Right lobe of liver (tissue), 6 donors: ENCODE results near the gene ERC2. TPM values are rescaled to one million over a fixed set of nuclear protein-coding genes. Genes with fewer than 3 reads are reported as not detected.

ENCODE experiments used
- ATAC-seq, 4 donors: fragments of 200-7000 bp; cut with Tn5 transposase; one replicate each; pipeline ENCODE4 v1.9.1; 2020; ENCODE audit warnings: mild to moderate bottlenecking in 4 of 4, moderate library complexity in 4 of 4
- DNase-seq, 3 donors: peaks; one replicate each; pipeline ENCODE4 v3.0.0-alpha.2; 2020
- H3K27ac ChIP-seq, 3 donors: fragments of 200-600 bp; one replicate each; pipeline ENCODE4 v1.8.0; 2022
- H3K27me3 ChIP-seq, 2 donors: fragments of 200-600 bp; one replicate each; pipeline ENCODE4 v1.8.0; 2022
- H3K36me3 ChIP-seq, 4 donors: fragments of 200-600 bp; sonication (generic) in 1 of 4; one replicate each; pipeline versions ENCODE4 v1.5.1 to v1.8.0; 2017 to 2022; ENCODE audit warnings: control low read depth in 1 of 4
- H3K4me1 ChIP-seq, 4 donors: fragments of 200-600 bp; sonication (generic) in 1 of 4; one replicate each; pipeline versions ENCODE4 v1.5.1 to v1.8.0; 2017 to 2022; ENCODE audit warnings: control low read depth in 1 of 4
- H3K4me3 ChIP-seq, 3 donors: fragments of 200-600 bp; one replicate each; pipeline ENCODE4 v1.8.0; 2022
- H3K9me3 ChIP-seq, 4 donors: fragments of 200-600 bp; sonication (generic) in 1 of 4; one replicate each; pipeline versions ENCODE4 v1.5.1 to v1.8.0; 2017 to 2022; ENCODE audit warnings: control low read depth in 1 of 4
- POLR2A ChIP-seq: fragments of 450-650 bp; IDR thresholded peaks from one replicate; pipeline ENCODE4 v1.6.1; 2017; ENCODE audit warnings: antibody characterized with exemption, mild to moderate bottlenecking
- WGBS: methylation state at CpG from one replicate; pipeline ENCODE4 v1.1.6; 2018; ENCODE audit warnings: low coverage, low lambda C conversion rate; ENCODE audit not compliant: insufficient coverage; ENCODE audit errors: missing lambda C conversion rate; 5-methylcytosine and 5-hydroxymethylcytosine counted together
- intact Hi-C, 2 donors: fragments of 100-400 bp; cut with DNase I; formaldehyde crosslinking; loops; one replicate each; pipeline versions ENCODE4 v1.11.2 to v1.14.1; 2022
- total RNA-seq, 6 experiments: library from RNA; depleted of rRNA in 2 of 6; stranded (reverse); fragments of >200 nt in 2 of 6; fragmentation: NEBNext Ultra II Directional in 3 of 6; extraction: Animal tissue kit (Norgen Biotek cat#: 25700) in 3 of 6; gene quantifications; one replicate each; pipeline versions ENCODE4 v1.1.0 to v1.2.4, GENCODE V29; 2016 to 2023
- TF ChIP-seq, protein P1 (sequence below), 4 donors: fragments of 200-600 bp in 3 of 4; fragments of 450-650 bp in 1 of 4; IDR thresholded peaks; one replicate each; pipeline versions ENCODE4 v1.5.1 to v1.8.0; 2016 to 2022; ENCODE audit warnings: antibody characterized with exemption in 4 of 4, mild to moderate bottlenecking in 2 of 4
- donor health status: DM: no; HTN: yes; CAD: no.
- donor health status: DM: no; HTN: no; CAD: no.
- donor health status: DM: no; HTN: no; CAD: no.
- donor health status: DM: no; HTN: yes; CAD: no.
- donor health status: DM: no; HTN: yes; CAD: no.

ERC2 gene
- total RNA-seq, 6 experiments from 2014 or later: not detected

DNA sequence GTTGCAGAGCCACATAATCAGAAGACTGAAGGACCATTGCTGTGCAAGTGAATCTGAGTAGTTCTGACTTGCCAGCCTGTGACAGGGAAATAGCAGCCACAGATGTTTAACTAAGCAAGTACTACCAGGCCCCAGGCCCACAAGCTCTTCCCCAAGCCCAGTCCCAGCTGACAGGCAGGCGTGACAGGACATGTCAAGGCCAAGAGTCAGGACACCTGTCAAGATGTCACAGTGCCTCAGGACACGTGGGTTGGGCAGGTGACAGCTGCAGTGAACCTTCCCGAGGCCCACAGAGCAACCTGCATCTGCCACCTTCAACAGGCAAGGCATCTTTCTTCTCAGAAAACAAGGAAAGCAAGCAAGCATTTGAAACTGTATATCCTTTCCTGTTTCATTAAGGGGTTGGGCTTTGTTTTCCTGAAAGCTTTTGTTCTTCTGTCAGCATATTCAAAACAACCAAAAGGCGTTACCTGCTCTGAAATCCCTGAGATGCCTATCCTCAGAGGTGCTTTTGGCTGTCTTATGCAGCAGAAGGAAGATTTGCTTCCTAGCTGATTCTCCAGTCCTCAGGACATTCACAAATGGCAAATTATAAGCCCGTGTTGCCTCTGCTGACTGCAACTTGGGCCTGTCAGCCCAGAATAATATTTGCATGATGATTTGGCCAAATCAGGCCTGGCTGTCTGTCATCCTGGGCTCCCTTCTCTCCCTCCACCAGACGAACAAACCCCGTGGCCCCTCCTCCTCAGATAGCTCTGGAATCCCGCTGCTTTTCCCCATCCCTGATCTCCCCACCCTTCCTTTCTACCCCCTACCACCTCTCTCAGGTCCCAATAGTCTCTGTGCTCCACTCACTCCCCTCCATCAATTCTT is 809.3 kb downstream of the ERC2 start:
- WGBS: 74% methylated on average over 5 of the region's 8 CpGs
- ATAC-seq (no peak), DNase-seq (no peak)
- no peak overlapping the region for H3K4me3 ChIP-seq
- no peaks in the 10 kb centered on the region for H3K27me3 ChIP-seq
- no peak overlapping the region for H3K27ac ChIP-seq
- intact Hi-C loops: no loop called here
- TF ChIP-seq, protein P1, sequence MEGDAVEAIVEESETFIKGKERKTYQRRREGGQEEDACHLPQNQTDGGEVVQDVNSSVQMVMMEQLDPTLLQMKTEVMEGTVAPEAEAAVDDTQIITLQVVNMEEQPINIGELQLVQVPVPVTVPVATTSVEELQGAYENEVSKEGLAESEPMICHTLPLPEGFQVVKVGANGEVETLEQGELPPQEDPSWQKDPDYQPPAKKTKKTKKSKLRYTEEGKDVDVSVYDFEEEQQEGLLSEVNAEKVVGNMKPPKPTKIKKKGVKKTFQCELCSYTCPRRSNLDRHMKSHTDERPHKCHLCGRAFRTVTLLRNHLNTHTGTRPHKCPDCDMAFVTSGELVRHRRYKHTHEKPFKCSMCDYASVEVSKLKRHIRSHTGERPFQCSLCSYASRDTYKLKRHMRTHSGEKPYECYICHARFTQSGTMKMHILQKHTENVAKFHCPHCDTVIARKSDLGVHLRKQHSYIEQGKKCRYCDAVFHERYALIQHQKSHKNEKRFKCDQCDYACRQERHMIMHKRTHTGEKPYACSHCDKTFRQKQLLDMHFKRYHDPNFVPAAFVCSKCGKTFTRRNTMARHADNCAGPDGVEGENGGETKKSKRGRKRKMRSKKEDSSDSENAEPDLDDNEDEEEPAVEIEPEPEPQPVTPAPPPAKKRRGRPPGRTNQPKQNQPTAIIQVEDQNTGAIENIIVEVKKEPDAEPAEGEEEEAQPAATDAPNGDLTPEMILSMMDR (IDR thresholded peaks at IDR 0.05): no peak
- no peak for TF ChIP-seq POLR2A
- no peaks in the 10 kb centered on the region for H3K9me3 ChIP-seq
- H3K36me3 ChIP-seq: no peaks in the 10 kb centered on the region
- H3K4me1 ChIP-seq: no peaks in the 10 kb centered on the region

DNA sequence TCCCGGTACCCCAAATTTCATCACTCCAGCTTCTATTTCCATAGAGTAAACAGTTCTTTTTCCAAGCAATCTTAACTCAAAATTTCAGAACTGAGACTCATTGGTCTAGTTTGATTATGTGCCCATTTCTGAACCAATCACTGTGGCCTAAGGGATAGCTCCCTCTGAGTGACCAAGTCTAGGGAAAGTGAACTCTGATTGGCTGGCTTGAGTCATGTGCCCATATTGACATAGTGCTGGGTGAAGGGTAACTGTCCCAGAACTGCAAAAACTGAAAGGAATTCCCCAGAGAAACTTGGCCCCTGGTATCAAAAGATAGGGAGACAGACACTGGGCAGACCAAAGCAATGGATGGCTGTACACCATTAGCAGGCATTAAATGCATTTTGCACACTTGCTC is 810.0 kb downstream of the ERC2 start:
- intact Hi-C loops: no loop called here
- WGBS: 89% methylated on average over 1 of the region's 1 CpG
- Histone ChIP-seq H3K4me1 (no peaks in the 10 kb centered on the region), H3K9me3 (no peaks in the 10 kb centered on the region), H3K4me3 (no peak overlapping the region), H3K27ac (no peak overlapping the region), H3K27me3 (no peaks in the 10 kb centered on the region), H3K36me3 (no peaks in the 10 kb centered on the region)
- no peak for TF ChIP-seq POLR2A
- TF ChIP-seq, protein P1 (IDR thresholded peaks at IDR 0.05): no peak
- no peak for ATAC-seq
- no peak for DNase-seq

DNA sequence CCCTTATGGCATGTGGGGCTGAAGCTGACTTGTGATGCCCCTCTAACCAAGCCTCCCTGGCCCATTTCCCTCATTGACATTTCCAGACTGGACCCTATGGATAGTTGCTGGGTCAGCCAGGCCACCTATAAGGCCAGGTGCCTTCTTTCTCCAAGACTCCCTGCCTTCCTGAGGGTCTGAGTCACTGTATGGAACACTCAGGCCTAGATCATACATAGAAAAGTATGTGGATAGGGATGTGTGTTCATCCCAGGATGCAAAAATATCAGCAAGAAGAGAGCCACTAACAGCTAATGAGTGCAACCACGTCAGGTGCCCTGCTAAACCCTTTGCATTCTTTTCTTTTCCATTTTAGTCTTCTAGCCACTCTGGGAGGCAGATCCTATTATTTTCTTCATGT is 812.7 kb downstream of the ERC2 start:
- Histone ChIP-seq H3K4me3 (no peak overlapping the region), H3K36me3 (no peaks in the 10 kb centered on the region), H3K9me3 (no peaks in the 10 kb centered on the region), H3K27me3 (no peaks in the 10 kb centered on the region), H3K4me1 (no peaks in the 10 kb centered on the region), H3K27ac (no peak overlapping the region)
- DNase-seq: no peak
- TF ChIP-seq POLR2A: no peak
- TF ChIP-seq, protein P1 (IDR thresholded peaks at IDR 0.05): no peak
- intact Hi-C loops: no loop called here
- WGBS: 77% methylated on average over 1 of the region's 1 CpG
- ATAC-seq: no peak

DNA sequence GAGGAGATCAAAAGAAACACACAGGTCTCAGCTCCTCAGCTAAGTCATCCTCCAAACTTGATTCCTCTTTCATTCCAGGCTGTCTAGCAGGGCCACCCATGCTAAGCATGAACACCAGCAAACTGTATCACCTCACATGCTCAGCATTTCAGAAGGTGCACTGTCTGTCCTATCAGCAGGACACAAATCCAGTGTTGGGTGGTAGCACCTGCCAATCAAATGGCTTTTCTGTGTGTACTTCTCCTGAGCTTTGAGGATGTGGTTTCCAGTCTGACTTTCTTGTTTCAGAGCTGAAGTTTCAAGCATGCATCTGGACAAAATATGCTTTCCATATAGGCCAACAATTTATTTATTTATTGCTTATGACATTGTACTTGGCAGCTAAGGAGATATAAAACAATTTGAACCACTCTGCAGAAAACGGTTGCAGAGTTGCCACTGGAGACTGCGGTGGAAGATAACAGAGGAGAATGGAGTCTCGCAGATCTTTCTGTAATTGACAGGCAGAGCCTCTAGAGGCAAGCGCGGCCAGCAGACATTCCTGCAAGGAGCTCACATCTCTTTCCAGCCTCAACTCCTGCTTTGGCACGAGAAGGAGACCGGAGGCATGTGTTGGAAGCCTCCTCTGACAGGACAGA is 814.0 kb downstream of the ERC2 start:
- DNase-seq: no peak
- Histone ChIP-seq H3K4me3 (no peak overlapping the region), H3K27me3 (no peaks in the 10 kb centered on the region), H3K4me1 (no peaks in the 10 kb centered on the region), H3K27ac (no peak overlapping the region), H3K9me3 (no peaks in the 10 kb centered on the region), H3K36me3 (no peaks in the 10 kb centered on the region)
- no peak for TF ChIP-seq POLR2A
- TF ChIP-seq, protein P1 (IDR thresholded peaks at IDR 0.05): no peak
- intact Hi-C loops: no loop called here
- no peak for ATAC-seq
- 71% methylated on average over 7 of the region's 7 CpGs for WGBS
